NCI-H2227 treated with DMSO at 0.1 percent for 48 hours (cell line): ENCODE data around the gene ADPRHL1.
"Not testable (repeated sequence)": the region's sequence is repeated elsewhere in the genome, so short reads cannot be mapped to it uniquely, and the experiment has no call there.

Experiments
- DNase-seq: peaks from one replicate; lab custom pipeline; 2025; lab: John Stamatoyannopoulos, UW

Gene ADPRHL1

DNA sequence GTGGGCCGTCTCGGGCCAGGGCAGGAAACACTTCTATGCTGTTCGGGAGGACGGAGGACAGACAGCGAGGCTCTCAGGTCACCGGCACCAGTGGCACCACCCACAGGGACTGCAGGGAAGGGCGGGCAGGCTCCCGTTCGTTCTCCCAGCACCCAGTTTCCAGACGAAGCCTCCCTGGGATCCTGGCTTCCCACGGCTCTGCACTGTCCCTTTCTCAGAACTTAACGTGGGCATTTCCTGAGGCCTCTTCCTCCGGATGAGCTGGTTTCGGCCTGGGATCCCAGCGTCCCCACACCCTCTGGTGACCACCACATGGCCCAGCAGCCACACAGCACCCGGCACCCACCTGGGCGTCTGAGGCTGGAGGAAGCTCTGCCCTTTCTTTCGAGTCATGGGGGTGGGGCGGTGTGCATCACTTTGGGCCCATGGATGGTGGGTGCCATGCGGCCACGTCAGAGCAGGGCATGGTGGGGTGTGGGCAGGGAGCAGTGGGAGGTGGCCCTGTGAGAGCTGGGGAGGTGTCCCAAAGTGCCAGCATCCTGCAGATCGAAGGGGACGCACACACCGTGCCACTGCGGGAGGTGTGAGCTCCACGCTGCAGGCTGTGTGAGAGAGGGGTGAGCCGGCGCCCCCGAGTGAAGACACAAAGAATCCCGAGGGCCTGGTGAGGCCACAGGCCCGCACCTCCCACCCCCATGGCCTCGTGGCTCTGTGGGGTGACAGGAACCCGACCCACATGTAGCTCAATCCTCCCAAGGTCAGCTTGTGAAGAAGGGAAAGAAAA, 50.6 kb downstream of the ADPRHL1 start:
- DNase-seq = no peak

DNA sequence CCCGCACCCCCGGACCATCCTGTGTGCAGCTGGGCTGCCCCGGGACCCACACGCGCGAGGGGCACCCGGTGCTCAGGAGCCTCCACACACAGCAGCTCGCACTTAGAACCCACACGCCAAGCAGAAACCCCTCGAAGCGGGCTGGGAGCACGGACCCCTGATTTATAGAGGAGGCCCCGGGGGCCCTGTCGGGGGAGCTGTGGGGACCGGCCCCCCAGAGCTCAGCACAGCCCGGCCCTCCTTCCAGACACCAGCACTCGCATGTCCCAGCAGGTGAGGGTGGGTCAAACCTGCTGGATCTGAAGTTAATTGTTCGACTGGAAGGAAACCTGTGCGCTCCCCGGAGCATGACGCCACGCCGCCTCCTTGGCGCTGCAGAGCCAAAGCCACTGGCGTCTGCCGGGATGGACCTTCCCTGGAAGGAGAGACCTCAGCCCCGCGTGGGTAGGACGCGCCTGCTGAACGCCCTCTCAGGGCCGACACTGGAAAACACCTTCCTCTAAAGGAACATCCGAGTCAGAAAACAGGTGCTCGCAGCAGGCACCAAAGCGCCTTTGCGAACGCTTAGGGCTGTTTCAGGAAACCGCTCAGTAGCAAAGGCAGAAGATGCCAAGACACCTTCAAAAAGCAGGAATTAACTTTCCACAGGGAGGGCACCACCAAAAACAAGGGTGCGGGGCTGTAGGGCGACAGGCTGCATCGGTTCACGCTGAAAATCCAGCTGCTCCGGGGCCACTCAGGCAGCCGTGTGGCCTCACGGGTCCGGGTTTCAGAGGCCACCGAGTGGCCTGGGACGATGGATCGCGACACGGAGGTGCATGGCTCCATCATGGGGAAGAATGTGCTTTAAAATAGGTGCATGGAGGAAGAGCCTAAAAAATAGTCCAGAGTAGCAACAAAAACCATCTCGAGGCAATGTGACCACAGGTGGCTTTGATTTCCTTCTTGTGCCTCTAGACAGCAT, 51.6 kb downstream of the ADPRHL1 start:
- no peak for DNase-seq

DNA sequence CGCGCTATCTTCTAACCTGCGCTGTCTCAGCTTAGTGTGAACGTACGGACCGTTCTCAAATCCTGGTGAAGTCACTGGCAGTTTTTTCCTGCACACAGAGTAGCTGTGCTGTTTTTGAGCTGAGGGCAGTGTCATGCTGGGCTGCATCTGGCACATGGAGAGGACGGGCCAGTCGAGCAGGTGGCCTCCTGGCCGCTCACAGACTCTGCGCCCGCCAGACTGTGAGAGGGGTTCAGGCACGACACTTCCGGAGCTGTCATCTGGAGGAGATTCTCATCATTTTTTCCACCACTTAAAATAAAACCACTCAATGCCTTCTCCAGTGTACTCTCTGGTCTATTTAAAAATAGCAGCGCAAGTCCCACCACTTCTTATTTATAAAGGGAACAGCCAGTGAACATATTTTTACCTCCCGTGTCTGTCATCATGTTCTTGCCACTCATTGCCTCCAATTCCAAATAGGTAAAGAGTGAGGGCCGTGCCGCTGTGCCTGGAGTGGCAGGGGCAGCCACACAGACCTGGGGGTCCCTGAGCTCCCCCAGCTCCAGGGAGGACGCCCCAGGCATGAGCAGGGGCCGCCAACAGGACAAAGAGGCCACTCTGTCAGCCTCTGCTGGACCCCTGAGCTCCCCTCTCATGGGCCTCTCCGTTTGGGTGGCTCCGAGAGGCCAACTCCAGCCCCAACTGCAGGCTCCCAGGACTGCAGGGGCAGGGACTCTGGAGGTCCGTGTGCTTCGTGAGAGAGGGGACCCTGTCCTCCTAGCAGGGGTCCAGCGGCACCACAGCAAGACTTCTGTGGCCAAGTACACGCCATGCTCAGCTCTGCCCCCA, 52.5 kb downstream of the ADPRHL1 start:
- DNase-seq = no peak

DNA sequence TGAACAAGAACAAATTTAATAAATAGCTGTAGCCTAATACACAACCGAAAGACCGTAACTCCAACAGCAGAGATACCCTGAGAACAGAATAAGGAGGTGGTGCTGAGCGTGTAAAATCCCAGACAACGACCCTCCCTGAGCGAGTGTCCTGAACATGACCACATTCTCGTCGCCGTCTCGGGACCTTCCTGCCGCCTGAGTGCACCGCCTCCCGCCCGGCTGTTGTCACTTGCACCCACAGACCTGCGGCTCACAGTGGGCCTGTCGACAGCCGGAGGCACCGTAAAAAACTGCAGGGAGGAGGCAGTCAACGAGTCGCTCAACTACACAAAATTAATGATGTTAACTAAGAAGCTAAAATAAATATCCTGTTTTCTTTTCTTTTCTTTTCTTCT, 53.5 kb downstream of the ADPRHL1 start:
- no peak for DNase-seq

DNA sequence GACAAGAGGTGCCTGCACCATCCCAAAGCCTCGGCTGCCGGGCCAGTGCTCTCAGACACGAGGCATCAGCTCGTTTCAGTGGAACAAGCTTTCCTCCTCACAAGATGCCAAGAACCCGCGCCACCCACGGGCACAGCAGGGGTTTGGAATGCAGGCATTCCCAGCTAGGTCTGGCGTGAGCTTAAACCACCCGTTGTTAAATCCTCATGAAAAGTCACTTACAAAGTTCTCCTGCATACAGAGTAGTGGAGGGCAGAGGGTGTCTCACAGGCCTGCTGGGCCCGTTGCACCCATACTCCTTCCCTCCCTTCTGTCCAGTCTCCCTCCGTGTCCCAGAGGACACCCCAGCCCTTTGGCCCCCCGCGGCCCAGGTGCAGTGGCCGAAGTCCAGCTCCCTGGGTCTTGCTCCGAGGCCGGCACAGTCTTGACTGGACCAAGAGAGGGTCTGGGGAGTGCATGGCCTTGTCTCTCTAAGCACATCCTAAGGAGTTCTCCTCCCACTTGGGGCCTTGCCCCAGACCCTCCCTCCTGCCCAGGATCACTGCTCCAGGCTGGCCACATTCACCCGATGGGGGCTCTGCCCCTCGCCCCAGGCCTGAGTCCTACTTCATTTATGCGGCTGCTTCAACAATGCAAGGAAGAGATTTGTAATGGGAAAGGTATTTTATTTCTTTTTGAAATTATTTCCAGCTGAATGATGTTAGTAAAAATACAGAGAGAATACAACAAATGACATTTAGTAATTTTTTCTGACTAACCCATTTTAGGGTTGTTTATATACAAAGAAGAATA, 54.1 kb downstream of the ADPRHL1 start:
- no peak for DNase-seq

- DNase-seq = no peak
These were observed 55.5 kb downstream of the ADPRHL1 start for GRCh38 chr13:113397608-113398425.

DNA sequence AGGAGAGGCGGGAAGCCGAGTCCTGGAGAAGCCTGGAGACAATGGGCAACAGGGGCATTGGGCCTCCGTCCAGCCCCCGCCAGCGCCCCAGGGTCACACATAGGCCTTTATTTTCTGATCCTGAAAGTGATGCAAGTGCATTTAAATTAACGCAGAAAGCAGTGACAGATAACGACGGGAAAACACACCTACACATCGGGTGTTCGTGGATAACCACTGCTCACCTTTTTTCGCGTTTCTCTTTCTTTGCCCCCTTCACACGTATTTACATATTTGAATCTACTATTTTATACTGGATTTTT, 59.0 kb downstream of the ADPRHL1 start:
- DNase-seq = no peak

- DNase-seq = peak; percentile 46
These were observed 59.5 kb downstream of the ADPRHL1 start for GRCh38 chr13:113393563-113394338.

DNA sequence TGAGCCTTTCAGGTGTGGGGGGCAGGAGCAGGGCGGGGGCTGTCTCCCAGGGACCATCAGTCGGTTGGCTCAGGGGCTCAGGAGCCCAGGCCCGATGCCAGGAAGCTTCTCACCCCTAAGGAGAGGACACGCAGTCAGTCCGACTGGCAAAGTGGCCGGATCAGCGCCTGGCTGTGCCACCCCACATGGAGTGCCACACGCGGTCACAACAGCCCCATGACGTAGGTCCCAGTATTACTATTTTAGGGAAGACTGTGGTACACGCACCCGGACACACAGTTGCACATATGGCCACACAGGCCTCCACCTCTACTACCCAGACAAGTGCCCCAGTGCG, 60.1 kb downstream of the ADPRHL1 start:
- no peak for DNase-seq

GRCh38 chr13:113390874-113391497, 62.3 kb downstream of the ADPRHL1 start:
- DNase-seq = no peak

DNA sequence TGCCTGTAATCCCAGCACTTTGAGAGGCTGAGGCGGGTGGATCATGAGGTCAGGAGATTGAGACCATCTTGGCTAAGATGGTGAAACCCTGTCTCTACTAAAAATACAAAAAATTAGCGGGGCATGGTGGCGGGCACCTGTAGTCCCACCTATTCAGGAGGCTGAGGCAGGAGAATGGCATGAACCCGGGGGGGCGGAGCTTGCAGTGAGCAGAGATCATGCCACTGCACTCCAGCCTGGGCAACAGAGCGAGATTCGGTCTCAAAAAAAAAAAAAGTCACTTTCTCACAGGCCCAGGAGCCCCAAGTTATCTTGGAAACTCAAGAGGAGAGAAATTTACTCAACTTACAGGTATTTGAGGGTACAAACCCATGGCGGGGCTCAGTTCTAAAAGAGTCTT, 63.7 kb downstream of the ADPRHL1 start:
- not testable (repeated sequence) for DNase-seq

- DNase-seq = no peak
These were observed 65.9 kb downstream of the ADPRHL1 start for GRCh38 chr13:113387396-113387795.

- no peak for DNase-seq
These were observed 70.2 kb downstream of the ADPRHL1 start for GRCh38 chr13:113383089-113383488.

DNA sequence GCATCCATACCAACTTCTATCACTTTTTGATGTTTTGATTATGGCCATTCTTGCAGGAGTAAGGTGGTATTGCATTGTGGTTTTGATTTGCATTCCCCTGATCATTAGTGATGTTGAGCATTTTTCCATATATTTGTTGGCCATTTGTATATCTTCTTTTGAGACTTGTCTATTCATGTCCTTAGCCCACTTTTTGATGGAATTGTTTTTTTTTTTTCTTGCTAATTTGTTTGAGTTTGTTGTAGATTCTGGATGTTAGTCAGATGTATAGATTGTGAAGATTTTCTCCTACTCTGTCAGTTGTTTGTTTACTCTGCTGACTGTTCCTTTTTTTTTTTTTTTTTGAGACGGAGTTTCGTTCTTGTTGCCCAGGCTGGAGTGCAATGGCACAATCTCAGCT, 70.7 kb downstream of the ADPRHL1 start:
- DNase-seq = not testable (repeated sequence)

GRCh38 chr13:113378825-113379224, 74.5 kb downstream of the ADPRHL1 start:
- DNase-seq = no peak

DNA sequence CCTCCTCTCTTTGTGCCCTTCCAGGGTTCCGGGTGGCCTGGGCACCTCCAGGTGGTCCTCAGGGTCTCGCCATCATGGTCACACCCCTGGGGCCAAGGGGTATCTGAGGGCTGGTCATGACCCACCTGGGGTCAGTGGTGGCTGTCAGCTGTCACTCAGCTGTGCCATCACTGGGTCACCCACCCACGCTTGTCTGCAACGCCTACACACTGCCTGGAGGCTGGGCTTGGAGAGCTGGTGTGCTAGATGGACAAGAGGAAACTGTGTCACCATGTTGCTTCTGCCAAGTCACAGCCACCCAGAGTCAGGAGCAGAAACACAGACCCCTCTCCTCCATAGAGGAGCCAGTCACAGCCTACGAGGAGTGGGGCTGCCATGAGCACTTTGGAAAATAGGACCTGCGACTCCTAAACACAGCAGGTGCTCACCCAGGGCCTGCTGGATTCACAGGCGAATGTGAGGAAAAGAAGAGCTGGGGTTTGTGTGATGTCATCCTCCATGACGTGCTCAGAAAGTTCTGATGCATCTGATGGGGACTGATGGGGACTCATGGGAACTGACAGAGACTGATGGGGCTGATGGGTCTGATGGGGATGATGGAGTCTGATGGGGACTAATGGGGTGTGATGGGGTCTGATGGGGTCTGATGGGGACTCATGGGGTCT, 78.6 kb downstream of the ADPRHL1 start:
- no peak for DNase-seq

DNA sequence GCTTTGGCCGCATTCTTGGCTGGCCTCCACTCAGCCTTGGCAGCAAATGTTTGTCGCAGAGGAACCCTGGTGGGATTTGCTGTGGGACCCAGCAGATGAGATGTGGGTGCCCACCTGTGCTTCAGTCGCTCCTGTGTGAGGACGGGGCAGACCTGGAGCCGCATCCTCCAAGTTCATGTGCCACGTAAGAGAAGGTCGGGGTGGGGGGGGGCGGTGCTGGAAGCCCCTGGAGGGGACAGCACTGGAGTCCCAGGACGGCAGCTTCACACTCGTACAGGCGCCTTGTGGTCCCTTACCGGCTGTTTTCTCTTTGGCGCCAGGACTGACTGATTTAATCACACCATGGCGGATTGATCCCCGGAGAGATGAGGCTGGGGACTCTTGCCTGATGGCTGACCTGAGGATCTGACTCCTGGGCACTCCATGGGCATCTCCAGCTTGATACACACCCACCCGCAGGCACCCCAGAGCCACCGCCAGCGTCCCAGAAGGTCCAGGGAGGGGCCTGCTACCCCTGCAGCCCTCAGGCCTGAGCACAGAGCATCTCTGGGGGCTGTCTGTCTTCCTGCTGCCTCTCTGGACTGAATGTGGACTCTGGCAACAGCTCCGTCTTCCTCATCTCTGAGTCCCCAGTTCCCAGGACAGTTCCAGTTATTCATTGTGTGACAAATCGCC, 79.3 kb downstream of the ADPRHL1 start:
- no peak for DNase-seq

- DNase-seq = not testable (repeated sequence)
These were observed 81.6 kb downstream of the ADPRHL1 start for GRCh38 chr13:113371701-113372100.
